ENCODE measurements around the gene CALHM1.

DNA sequence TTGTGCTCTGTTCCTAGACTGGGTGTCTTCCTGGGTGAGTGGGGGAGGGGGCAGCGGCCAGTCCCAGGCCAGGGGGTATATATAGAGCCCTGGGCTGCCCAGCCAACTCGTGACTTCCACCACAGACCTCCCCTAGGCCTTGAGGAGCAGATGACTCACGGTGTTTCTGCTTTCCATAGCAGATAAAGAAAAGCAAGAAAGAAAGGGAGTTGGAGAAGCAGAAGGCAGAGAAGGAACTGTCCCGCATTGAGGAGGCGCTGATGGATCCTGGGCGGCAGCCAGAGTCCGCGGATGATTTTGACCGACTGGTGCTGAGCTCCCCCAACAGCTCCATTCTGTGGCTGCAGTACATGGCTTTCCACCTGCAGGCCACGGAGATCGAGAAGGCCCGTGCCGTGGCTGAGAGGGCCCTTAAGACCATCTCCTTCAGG lies 16.7 kb downstream of the CALHM1 start:
- TF ChIP-seq, protein P1, sequence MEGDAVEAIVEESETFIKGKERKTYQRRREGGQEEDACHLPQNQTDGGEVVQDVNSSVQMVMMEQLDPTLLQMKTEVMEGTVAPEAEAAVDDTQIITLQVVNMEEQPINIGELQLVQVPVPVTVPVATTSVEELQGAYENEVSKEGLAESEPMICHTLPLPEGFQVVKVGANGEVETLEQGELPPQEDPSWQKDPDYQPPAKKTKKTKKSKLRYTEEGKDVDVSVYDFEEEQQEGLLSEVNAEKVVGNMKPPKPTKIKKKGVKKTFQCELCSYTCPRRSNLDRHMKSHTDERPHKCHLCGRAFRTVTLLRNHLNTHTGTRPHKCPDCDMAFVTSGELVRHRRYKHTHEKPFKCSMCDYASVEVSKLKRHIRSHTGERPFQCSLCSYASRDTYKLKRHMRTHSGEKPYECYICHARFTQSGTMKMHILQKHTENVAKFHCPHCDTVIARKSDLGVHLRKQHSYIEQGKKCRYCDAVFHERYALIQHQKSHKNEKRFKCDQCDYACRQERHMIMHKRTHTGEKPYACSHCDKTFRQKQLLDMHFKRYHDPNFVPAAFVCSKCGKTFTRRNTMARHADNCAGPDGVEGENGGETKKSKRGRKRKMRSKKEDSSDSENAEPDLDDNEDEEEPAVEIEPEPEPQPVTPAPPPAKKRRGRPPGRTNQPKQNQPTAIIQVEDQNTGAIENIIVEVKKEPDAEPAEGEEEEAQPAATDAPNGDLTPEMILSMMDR (IDR thresholded peaks at IDR 0.05 in 8 of 11, conservative IDR thresholded peaks at IDR 0.05 in 3 of 11), result no peak
- no peak for TF ChIP-seq POLR2A (IDR thresholded peaks at IDR 0.05)

All from spleen (tissue), 7 donors.